Panc1 (cell line): ENCODE data around the gene DLG2. TPM values are rescaled to one million over a fixed set of nuclear protein-coding genes. Genes with fewer than 3 reads are reported as not detected.

Experiments
- ATAC-seq: fragments of 200-7000 bp; cut with Tn5 transposase; 2 replicates; pipeline ENCODE4 v1.9.1; 2020; ENCODE audit warnings: mild to moderate bottlenecking, moderate library complexity
- BruUV-seq: library from RNA; stranded (reverse); fragments of 400-500 nt; replicated peaks from 2 replicates; lab custom pipeline; 2021; lab: Mats Ljungman, UMichigan
- CTCF ChIA-PET: fragments of 300-600 bp; sonication (Branson Sonifier 250); formaldehyde crosslinking; loops from one replicate; lab custom pipeline; 2022; ENCODE audit warnings: antibody characterized with exemption; lab: Charles Lee
- POLR2A ChIA-PET: fragments of 300-600 bp; sonication (Branson Sonifier 250); formaldehyde crosslinking; loops from one replicate; lab custom pipeline; 2022; ENCODE audit warnings: antibody characterized with exemption; lab: Charles Lee
- DNase-seq: peaks from one replicate; pipeline ENCODE4 v3.0.0-alpha.2; 2010; ENCODE audit warnings: low read depth, low spot score
- H3K27ac ChIP-seq: 2 replicates; pipeline ENCODE4 v1.5.1; 2011; ENCODE audit warnings: mild to moderate bottlenecking, low read length, inconsistent platforms
- H3K27me3 ChIP-seq: fragments of 200-500 bp; sonication (Bioruptor generic); 2 replicates; pipeline ENCODE4 v1.6.0; 2014; ENCODE audit warnings: low read length, inconsistent platforms; ENCODE audit not compliant: control insufficient read depth, insufficient read depth
- H3K36me3 ChIP-seq: fragments of 200-500 bp; sonication (Bioruptor generic); 2 replicates; pipeline ENCODE4 v1.5.1; 2014; ENCODE audit warnings: inconsistent platforms, mild to moderate bottlenecking, low read length, moderate library complexity; ENCODE audit not compliant: control insufficient read depth, insufficient read depth
- H3K4me1 ChIP-seq: 2 replicates; pipeline ENCODE4 v1.5.1; 2011; ENCODE audit warnings: inconsistent platforms, mild to moderate bottlenecking, low read length, moderate library complexity; ENCODE audit not compliant: control insufficient read depth, insufficient read depth
- H3K4me3 ChIP-seq, 2 experiments: 2 replicates each; pipeline ENCODE4 v1.5.1; 2011 to 2012; ENCODE audit warnings: low read depth in 2 of 2, low read length in 2 of 2, mild to moderate bottlenecking in 2 of 2, inconsistent platforms in 1 of 2, moderate library complexity in 1 of 2
- H3K9me3 ChIP-seq: fragments of 200-500 bp; sonication (Bioruptor generic); 2 replicates; pipeline ENCODE4 v1.5.1; 2014; ENCODE audit warnings: low read depth, mild to moderate bottlenecking, inconsistent platforms, low read length, moderate library complexity; ENCODE audit not compliant: control insufficient read depth, insufficient read depth
- POLR2AphosphoS5 ChIP-seq: IDR thresholded peaks from 2 replicates; pipeline ENCODE4 v1.6.1; 2012; ENCODE audit warnings: mild to moderate bottlenecking, low read depth, low read length, moderate library complexity
- SIN3A ChIP-seq: IDR thresholded peaks from 2 replicates; pipeline ENCODE4 v1.6.1; 2012; ENCODE audit warnings: low read depth, mild to moderate bottlenecking, low read length, moderate library complexity, borderline replicate concordance; ENCODE audit not compliant: insufficient read depth
- TCF7L2 ChIP-seq: IDR thresholded peaks from 2 replicates; pipeline ENCODE4 v1.6.1; 2011; ENCODE audit warnings: mild to moderate bottlenecking, low read depth, low read length, inconsistent platforms
- in situ Hi-C: cut with HindIII; loops from 2 replicates; pipeline ENCODE4 v1.10.0; 2016; ENCODE audit warnings: low sequenced_read_pairs, low pct_unique_long_range_greater_than_20kb
- intact Hi-C: fragments of 100-400 bp; cut with micrococcal nuclease; formaldehyde crosslinking; loops from one replicate; pipeline ENCODE4 v1.10.0; 2022; ENCODE audit not compliant: unreplicated experiment
- total RNA-seq: library from RNA; stranded (reverse); gene quantifications from one replicate; pipeline ENCODE4 v1.2.1, GENCODE V29; 2021; ENCODE audit not compliant: unreplicated experiment
- TF ChIP-seq, protein P1 (sequence below): fragments of 450-650 bp; IDR thresholded peaks from 2 replicates; pipeline ENCODE4 v1.5.1; 2017; ENCODE audit warnings: mild to moderate bottlenecking
- TF ChIP-seq, protein P2 (sequence below), 2 experiments: IDR thresholded peaks; 2 replicates each; pipeline ENCODE4 v1.6.1; 2011 to 2012; ENCODE audit warnings: low read depth in 2 of 2, control low read depth in 1 of 2, low read length in 1 of 2, mild to moderate bottlenecking in 1 of 2, moderate library complexity in 1 of 2; ENCODE audit not compliant: insufficient read depth in 1 of 2

The DLG2 gene
- total RNA-seq, 1 experiment from 2014 or later = 4.2 TPM

DNA sequence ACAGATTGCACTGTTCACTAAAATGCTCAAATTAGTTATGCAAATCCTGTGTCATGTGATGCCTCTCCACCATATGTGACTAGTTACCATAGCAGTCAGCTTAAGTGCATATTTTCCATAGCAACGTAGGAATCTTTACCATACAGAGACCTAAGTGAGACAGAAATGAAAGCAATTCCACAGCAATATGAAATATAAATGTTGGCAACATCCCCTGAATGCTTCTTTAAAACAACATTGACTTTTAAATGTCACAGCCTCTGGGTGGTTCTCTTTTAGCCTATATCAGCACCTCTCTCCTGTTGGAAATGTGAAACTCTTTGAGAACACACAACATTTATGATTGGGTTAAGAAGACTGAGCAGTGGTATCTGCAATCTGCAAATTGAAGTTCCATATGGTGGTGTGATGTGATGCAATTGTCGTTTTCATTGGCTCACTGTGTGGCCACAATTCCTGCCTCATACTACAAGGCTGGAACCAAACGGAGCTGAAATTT, 814.6 kb downstream of the DLG2 start:
- Histone ChIP-seq H3K9me3 (no peaks in the 10 kb centered on the region; the same call in 1 of the 2 replicates), H3K36me3 (no peaks in the 10 kb centered on the region), H3K27ac (no peak overlapping the region), H3K4me1 (no peaks in the 10 kb centered on the region), H3K4me3 (no peak overlapping the region), H3K27me3 (no peaks in the 10 kb centered on the region; the same call in 1 of the 2 replicates)
- no peak for ATAC-seq
- no peak for TF ChIP-seq SIN3A
- TF ChIP-seq POLR2AphosphoS5 = no peak
- TF ChIP-seq, protein P1, sequence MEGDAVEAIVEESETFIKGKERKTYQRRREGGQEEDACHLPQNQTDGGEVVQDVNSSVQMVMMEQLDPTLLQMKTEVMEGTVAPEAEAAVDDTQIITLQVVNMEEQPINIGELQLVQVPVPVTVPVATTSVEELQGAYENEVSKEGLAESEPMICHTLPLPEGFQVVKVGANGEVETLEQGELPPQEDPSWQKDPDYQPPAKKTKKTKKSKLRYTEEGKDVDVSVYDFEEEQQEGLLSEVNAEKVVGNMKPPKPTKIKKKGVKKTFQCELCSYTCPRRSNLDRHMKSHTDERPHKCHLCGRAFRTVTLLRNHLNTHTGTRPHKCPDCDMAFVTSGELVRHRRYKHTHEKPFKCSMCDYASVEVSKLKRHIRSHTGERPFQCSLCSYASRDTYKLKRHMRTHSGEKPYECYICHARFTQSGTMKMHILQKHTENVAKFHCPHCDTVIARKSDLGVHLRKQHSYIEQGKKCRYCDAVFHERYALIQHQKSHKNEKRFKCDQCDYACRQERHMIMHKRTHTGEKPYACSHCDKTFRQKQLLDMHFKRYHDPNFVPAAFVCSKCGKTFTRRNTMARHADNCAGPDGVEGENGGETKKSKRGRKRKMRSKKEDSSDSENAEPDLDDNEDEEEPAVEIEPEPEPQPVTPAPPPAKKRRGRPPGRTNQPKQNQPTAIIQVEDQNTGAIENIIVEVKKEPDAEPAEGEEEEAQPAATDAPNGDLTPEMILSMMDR = no peak
- TF ChIP-seq, protein P2, sequence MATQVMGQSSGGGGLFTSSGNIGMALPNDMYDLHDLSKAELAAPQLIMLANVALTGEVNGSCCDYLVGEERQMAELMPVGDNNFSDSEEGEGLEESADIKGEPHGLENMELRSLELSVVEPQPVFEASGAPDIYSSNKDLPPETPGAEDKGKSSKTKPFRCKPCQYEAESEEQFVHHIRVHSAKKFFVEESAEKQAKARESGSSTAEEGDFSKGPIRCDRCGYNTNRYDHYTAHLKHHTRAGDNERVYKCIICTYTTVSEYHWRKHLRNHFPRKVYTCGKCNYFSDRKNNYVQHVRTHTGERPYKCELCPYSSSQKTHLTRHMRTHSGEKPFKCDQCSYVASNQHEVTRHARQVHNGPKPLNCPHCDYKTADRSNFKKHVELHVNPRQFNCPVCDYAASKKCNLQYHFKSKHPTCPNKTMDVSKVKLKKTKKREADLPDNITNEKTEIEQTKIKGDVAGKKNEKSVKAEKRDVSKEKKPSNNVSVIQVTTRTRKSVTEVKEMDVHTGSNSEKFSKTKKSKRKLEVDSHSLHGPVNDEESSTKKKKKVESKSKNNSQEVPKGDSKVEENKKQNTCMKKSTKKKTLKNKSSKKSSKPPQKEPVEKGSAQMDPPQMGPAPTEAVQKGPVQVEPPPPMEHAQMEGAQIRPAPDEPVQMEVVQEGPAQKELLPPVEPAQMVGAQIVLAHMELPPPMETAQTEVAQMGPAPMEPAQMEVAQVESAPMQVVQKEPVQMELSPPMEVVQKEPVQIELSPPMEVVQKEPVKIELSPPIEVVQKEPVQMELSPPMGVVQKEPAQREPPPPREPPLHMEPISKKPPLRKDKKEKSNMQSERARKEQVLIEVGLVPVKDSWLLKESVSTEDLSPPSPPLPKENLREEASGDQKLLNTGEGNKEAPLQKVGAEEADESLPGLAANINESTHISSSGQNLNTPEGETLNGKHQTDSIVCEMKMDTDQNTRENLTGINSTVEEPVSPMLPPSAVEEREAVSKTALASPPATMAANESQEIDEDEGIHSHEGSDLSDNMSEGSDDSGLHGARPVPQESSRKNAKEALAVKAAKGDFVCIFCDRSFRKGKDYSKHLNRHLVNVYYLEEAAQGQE (IDR thresholded peaks at IDR 0.05; ENCODE audit: insufficient read depth in 1 of 2, low read depth in 2 of 2, low read length in 1 of 2) = no peak
- TF ChIP-seq TCF7L2 = no peak
- POLR2A ChIA-PET = no interaction called here
- intact Hi-C loops = no loop called here
- in situ Hi-C loops = no loop called here
- no TSS peak for BruUV-seq
- DNase-seq = no peak
- CTCF ChIA-PET = no interaction called here

DNA sequence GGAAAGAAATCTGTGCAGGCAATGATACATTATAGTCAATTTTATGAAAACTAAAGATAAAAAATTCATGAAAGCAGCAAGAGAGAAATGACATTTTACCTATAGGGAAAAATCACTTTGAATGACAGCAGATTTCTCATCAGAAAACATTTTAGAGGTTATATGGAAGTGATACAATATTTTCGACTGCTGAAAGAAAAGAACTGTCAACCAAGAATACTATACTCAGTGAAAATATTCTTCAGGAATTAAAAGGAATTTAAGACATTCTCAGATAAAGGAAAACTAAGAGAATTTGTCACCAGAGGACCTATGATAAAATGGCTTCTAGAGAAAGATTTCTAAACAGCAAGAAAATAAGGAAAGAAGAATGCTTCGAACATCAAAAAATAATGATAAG, 820.8 kb downstream of the DLG2 start:
- no peaks in the 10 kb centered on the region for H3K27me3 ChIP-seq
- POLR2A ChIA-PET = no interaction called here
- DNase-seq = no peak
- BruUV-seq = no TSS peak
- ATAC-seq = no peak
- H3K9me3 ChIP-seq = peaks cover 6% of the 10 kb centered on the region; the same call in 1 of the 2 replicates
- TF ChIP-seq TCF7L2 (no peak), POLR2AphosphoS5 (no peak)
- TF ChIP-seq, protein P2 (IDR thresholded peaks at IDR 0.05; ENCODE audit: insufficient read depth in 1 of 2, low read depth in 2 of 2, low read length in 1 of 2) = no peak
- H3K4me3 ChIP-seq = no peak overlapping the region
- H3K4me1 ChIP-seq = no peaks in the 10 kb centered on the region
- in situ Hi-C loops = no loop called here
- intact Hi-C loops = no loop called here
- CTCF ChIA-PET = no interaction called here
- no peak overlapping the region for H3K27ac ChIP-seq
- H3K36me3 ChIP-seq = no peaks in the 10 kb centered on the region
